GM12878 (cell line): ENCODE measurements around the gene ZNF451. TPM values are rescaled to one million over a fixed set of nuclear protein-coding genes. Genes with fewer than 3 reads are reported as not detected.

ENCODE experiments used
- ATAC-seq: fragments of 200-7000 bp; cut with Tn5 transposase; 3 replicates; pipeline ENCODE4 v1.9.1; 2020; ENCODE audit warnings: mild to moderate bottlenecking, moderate library complexity
- BruUV-seq: library from RNA; stranded (reverse); fragments of 400-500 nt; replicated peaks from 2 replicates; lab custom pipeline; 2021; lab: Mats Ljungman, UMichigan
- CTCF ChIA-PET: fragments of 300-600 bp; sonication (Branson Sonifier 250); formaldehyde crosslinking; extraction: SDS; loops from one replicate; lab custom pipeline; 2021; ENCODE audit warnings: inconsistent platforms; lab: Yijun Ruan, JAX
- POLR2A ChIA-PET: fragments of 350-600 bp; formaldehyde crosslinking; extraction: SDS; loops from one replicate; lab custom pipeline; 2021; ENCODE audit warnings: inconsistent platforms; lab: Charles Lee
- RAD21 ChIA-PET: fragments of 300-600 bp; sonication (Branson Sonifier 250); formaldehyde crosslinking; loops from one replicate; lab custom pipeline; 2023; ENCODE audit warnings: antibody characterized with exemption; ENCODE audit not compliant: unreplicated experiment; lab: Charles Lee
- SMC1A ChIA-PET: fragments of 300-600 bp; sonication (Branson Sonifier 250); formaldehyde crosslinking; loops from one replicate; lab custom pipeline; 2023; ENCODE audit not compliant: unreplicated experiment, uncharacterized antibody; lab: Charles Lee
- DNase-seq: peaks from one replicate; pipeline ENCODE4 v3.0.0-alpha.2; 2011; ENCODE audit warnings: low read depth, low spot score
- FAIRE-seq: peaks from 3 replicates; lab custom pipeline; 2011; peaks lifted over from hg19 to GRCh38; lab: Jason Lieb, UNC
- H2AFZ ChIP-seq: 2 replicates; pipeline ENCODE4 v1.6.0; 2011; ENCODE audit warnings: low read depth, low read length, control low read depth; ENCODE audit not compliant: control insufficient read depth
- H3K27ac ChIP-seq: 2 replicates; pipeline ENCODE4 v1.5.1; 2011; ENCODE audit warnings: control low read depth; ENCODE audit not compliant: control insufficient read depth, insufficient read depth
- H3K27me3 ChIP-seq, 2 experiments: replicated peaks in 1 of 2; 2 replicates each; pipeline versions ENCODE4 v1.6.0 to v1.6.1; 2011; ENCODE audit warnings: low read length in 1 of 2; ENCODE audit not compliant: control insufficient read depth in 2 of 2, insufficient read depth in 2 of 2
- H3K36me3 ChIP-seq, 2 experiments: 2 replicates each; pipeline ENCODE4 v1.5.1; 2011; ENCODE audit warnings: low read length in 1 of 2; ENCODE audit not compliant: control insufficient read depth in 2 of 2, insufficient read depth in 2 of 2
- H3K4me1 ChIP-seq: 2 replicates; pipeline ENCODE4 v1.6.1; 2011; ENCODE audit warnings: mild to moderate bottlenecking, low read length, moderate library complexity, mixed read lengths; ENCODE audit not compliant: control insufficient read depth, insufficient read depth
- H3K4me2 ChIP-seq: 2 replicates; pipeline ENCODE4 v1.6.0; 2011; ENCODE audit warnings: control low read depth; ENCODE audit not compliant: control insufficient read depth, insufficient read depth
- H3K4me3 ChIP-seq: fragments of 200-600 bp; sonication (generic); 2 replicates; pipeline ENCODE4 v1.5.1; 2016
- H3K79me2 ChIP-seq: 2 replicates; pipeline ENCODE4 v1.6.0; 2011; ENCODE audit warnings: low read length; ENCODE audit not compliant: control insufficient read depth, insufficient read depth
- H3K9ac ChIP-seq: 2 replicates; pipeline ENCODE4 v1.8.0; 2011; ENCODE audit warnings: low read length, control low read depth, mixed read lengths; ENCODE audit not compliant: control insufficient read depth, insufficient read depth
- H3K9me3 ChIP-seq: replicated peaks from 3 replicates; pipeline ENCODE4 v1.5.1; 2011; ENCODE audit warnings: mild to moderate bottlenecking, low read length; ENCODE audit not compliant: control insufficient read depth, insufficient read depth
- H4K20me1 ChIP-seq: 2 replicates; pipeline ENCODE4 v1.6.0; 2011; ENCODE audit not compliant: control insufficient read depth, insufficient read depth
- ASH2L ChIP-seq: fragments of 300-600, 200-600 bp; sonication (generic); IDR thresholded peaks from 2 replicates; pipeline ENCODE4 v1.6.1; 2017; ENCODE audit warnings: low read depth, mild to moderate bottlenecking, borderline replicate concordance
- CBX3 ChIP-seq: fragments of 200-600 bp; sonication (generic); IDR thresholded peaks from 2 replicates; pipeline ENCODE4 v1.6.1; 2016; ENCODE audit warnings: low read depth, borderline replicate concordance
- CHD4 ChIP-seq: fragments of 200-600 bp; sonication (generic); IDR thresholded peaks from 2 replicates; pipeline ENCODE4 v1.6.1; 2016; ENCODE audit warnings: mild to moderate bottlenecking
- GABPA ChIP-seq: IDR thresholded peaks from 2 replicates; pipeline ENCODE4 v1.6.1; 2014; ENCODE audit warnings: antibody characterized with exemption, low read depth, mild to moderate bottlenecking, inconsistent platforms
- HDGF ChIP-seq: fragments of 450-650 bp; IDR thresholded peaks from 2 replicates; pipeline ENCODE4 v1.6.1; 2016; ENCODE audit warnings: antibody characterized with exemption
- IKZF2 ChIP-seq, 2 experiments: fragments of 450-650 bp; IDR thresholded peaks; 2 replicates each; pipeline ENCODE4 v1.6.1; 2017; ENCODE audit warnings: mild to moderate bottlenecking in 2 of 2, moderate library complexity in 2 of 2
- KLF5 ChIP-seq: fragments of 450-650 bp; IDR thresholded peaks from 2 replicates; pipeline ENCODE4 v1.6.1; 2014; ENCODE audit warnings: mild to moderate bottlenecking; ENCODE audit not compliant: partially characterized antibody
- PAX5 ChIP-seq: IDR thresholded peaks from 2 replicates; pipeline ENCODE4 v1.6.1; 2011; ENCODE audit warnings: low read depth, low read length, borderline replicate concordance
- POLR2A ChIP-seq: IDR thresholded peaks from 2 replicates; pipeline ENCODE4 v1.6.1; 2011; ENCODE audit warnings: low read depth, mild to moderate bottlenecking, low read length
- RAD51 ChIP-seq: fragments of 450-650 bp; IDR thresholded peaks from 2 replicates; pipeline ENCODE4 v1.6.1; 2016; ENCODE audit warnings: moderate library complexity, mild to moderate bottlenecking, inconsistent platforms
- RB1 ChIP-seq: fragments of 450-650 bp; formaldehyde crosslinking; IDR thresholded peaks from 2 replicates; pipeline ENCODE4 v1.6.1; 2017; ENCODE audit warnings: mild to moderate bottlenecking, borderline replicate concordance
- RFX5 ChIP-seq: IDR thresholded peaks from 2 replicates; pipeline ENCODE4 v1.6.1; 2011; ENCODE audit warnings: low read depth, low read length, improper control_type of control experiment
- SMARCA5 ChIP-seq: fragments of 450-650 bp; IDR thresholded peaks from 2 replicates; pipeline ENCODE4 v1.6.1; 2017; ENCODE audit warnings: mild to moderate bottlenecking
- SREBF1 ChIP-seq: IDR thresholded peaks from 2 replicates; pipeline ENCODE4 v1.6.1; 2012; ENCODE audit warnings: mild to moderate bottlenecking, low read length
- SUPT20H ChIP-seq: IDR thresholded peaks from 2 replicates; pipeline ENCODE4 v1.6.1; 2011; ENCODE audit warnings: low read depth, mild to moderate bottlenecking, low read length, moderate library complexity, borderline replicate concordance; ENCODE audit not compliant: control insufficient read depth
- TARDBP ChIP-seq: IDR thresholded peaks from 2 replicates; pipeline ENCODE4 v1.6.1; 2016; ENCODE audit warnings: borderline replicate concordance
- ZNF217 ChIP-seq: fragments of 450-650 bp; IDR thresholded peaks from 2 replicates; pipeline ENCODE4 v1.6.1; 2017; ENCODE audit warnings: antibody characterized with exemption, mild to moderate bottlenecking
- ZNF622 ChIP-seq: fragments of 450-650 bp; IDR thresholded peaks from 2 replicates; pipeline ENCODE4 v1.6.1; 2017; ENCODE audit warnings: mild to moderate bottlenecking, inconsistent platforms
- WGBS: methylation state at CpG from one replicate; pipeline ENCODE4 v1.1.6; 2016; ENCODE audit warnings: low lambda C conversion rate; ENCODE audit not compliant: insufficient replicate concordance, insufficient coverage; ENCODE audit errors: missing lambda C conversion rate; 5-methylcytosine and 5-hydroxymethylcytosine counted together
- in situ Hi-C: fragments of 300-500 bp; cut with MboI; formaldehyde crosslinking; loops from 9 replicates; pipeline ENCODE4 v1.14.3; 2018; ENCODE audit warnings: mixed read lengths
- intact Hi-C: fragments of 100-400 bp; cut with micrococcal nuclease; formaldehyde crosslinking; loops from one replicate; pipeline ENCODE4 v1.14.2; 2022; ENCODE audit not compliant: unreplicated experiment
- polyA plus RNA-seq, 11 experiments: library from polyadenylated mRNA; depleted of rRNA in 4 of 11; unstranded in 6 of 11; stranded (reverse) in 5 of 11; fragments of >200 nt; fragmentation: Nextera tagmentation in 4 of 11; fragmentation: Illumina TruSeq in 1 of 11; extraction: Ambion mirVana in 4 of 11; extraction: Trizol in 1 of 11; gene quantifications; 1 replicate in 1 of 11; 2 replicates in 10 of 11; pipeline versions ENCODE4 v1.2.1 to v1.2.3, GENCODE V29; 2011 to 2016; ENCODE audit warnings: inconsistent platforms in 2 of 11, missing spikeins in 2 of 11, low read depth in 1 of 11
- total RNA-seq, 4 experiments: library from RNA; depleted of rRNA in 3 of 4; stranded (reverse); fragments of >200 nt in 3 of 4; fragmentation: Illumina TruSeq in 1 of 4; extraction: Trizol in 1 of 4; gene quantifications; 2 replicates each; pipeline versions ENCODE4 v1.2.1 to v1.2.3, GENCODE V29; 2013 to 2021
- TF ChIP-seq, protein P1 (sequence below): IDR thresholded peaks from 2 replicates; pipeline ENCODE4 v1.6.1; 2011; ENCODE audit warnings: borderline replicate concordance, low read depth, mild to moderate bottlenecking, moderate library complexity, low read length; ENCODE audit not compliant: insufficient read depth, poor library complexity, severe bottlenecking

ZNF451 gene
- total and polyA plus RNA-seq, 10 of the 15 experiments (the other 5 are each of a cell fraction or from before 2014, with no cell fraction given) = 6.5 to 44.4 (median 23.8) TPM

DNA sequence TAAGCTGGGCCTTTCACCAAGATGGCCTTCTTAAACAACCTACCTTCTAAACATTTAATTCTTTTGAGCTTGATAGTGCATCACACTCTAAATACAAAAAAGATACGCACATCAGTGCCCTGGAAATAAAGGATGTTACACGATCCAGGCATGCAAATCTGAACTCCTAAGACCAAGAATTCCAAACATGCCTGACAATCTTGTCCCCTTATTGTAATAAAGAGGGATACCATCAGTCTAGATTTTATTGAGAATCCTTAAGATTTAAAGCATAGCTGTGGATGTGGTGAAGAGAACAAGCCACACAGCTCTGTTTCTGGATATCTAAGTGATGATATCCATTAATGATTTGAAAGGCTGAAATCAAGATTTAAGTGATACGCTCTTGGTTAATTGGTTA is 13.0 kb downstream of the ZNF451 start:
- ChIA-PET RAD21 (interaction anchor here (1.4 kb wide), 1 partner anchor 11 kb away, joined by 3 read pairs; no protein-coding TSS in a partner anchor), POLR2A (no interaction called here), SMC1A (interaction anchor here (0.6 to 2.0 kb wide), 3 partner anchors 8 to 233 kb away, joined by 3 to 8 read pairs (median 6); no protein-coding TSS in a partner anchor), CTCF (interaction anchor here (1.3 to 2.6 kb wide), 2 partner anchors 8 to 11 kb away, joined by 3 to 7 read pairs; no protein-coding TSS in a partner anchor)
- no peak for ATAC-seq
- no peak overlapping the region for H3K27ac ChIP-seq
- BruUV-seq = no TSS peak
- no peaks in the 10 kb centered on the region for H3K27me3 ChIP-seq
- H3K9me3 ChIP-seq = no peaks in the 10 kb centered on the region
- no peak overlapping the region for H3K4me2 ChIP-seq
- no peak overlapping the region for H2AFZ ChIP-seq
- DNase-seq = no peak
- FAIRE-seq = no peak
- 98% methylated on average over 3 of the region's 3 CpGs for WGBS
- intact Hi-C loops (no loop called here), in situ Hi-C loops (loop anchor here (10.0 kb wide), 1 partner anchor 212 kb away; the partner anchor contains the start of gene PRIM2)
- H3K79me2 ChIP-seq = peaks cover 12% of the 10 kb centered on the region
- H4K20me1 ChIP-seq = no peaks in the 10 kb centered on the region
- peaks cover under 1% of the 10 kb centered on the region; the same call in 1 of the 2 replicates for H3K4me1 ChIP-seq
- no peak overlapping the region for H3K4me3 ChIP-seq
- peaks cover 11 to 32% of the 10 kb centered on the region in 2 experiments for H3K36me3 ChIP-seq
- no peak overlapping the region for H3K9ac ChIP-seq
- no peak for TF ChIP-seq CHD4

DNA sequence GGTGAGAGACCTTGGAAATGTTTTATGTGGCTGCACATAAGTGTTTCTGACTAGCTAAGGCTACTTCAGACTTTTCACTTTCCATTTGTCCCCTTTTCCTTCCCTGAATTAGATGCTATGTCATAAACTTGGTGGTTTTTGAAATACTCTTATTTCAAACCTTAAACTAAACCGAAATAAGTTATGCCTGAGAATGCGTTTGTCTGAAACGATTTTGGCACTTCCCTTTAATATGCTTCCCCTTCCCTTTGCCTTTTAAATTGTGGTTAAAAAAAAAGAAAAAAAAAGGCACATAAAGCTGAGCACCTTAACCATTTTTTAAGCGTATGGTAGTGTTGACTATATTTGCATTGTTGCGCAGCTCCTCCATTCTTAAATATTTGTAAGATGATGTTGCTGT is 14.3 kb downstream of the ZNF451 start:
- Histone ChIP-seq H2AFZ (no peak overlapping the region), H3K27ac (no peak overlapping the region), H3K9ac (no peak overlapping the region), H3K4me3 (no peak overlapping the region), H3K4me1 (peaks cover 13% of the 10 kb centered on the region), H3K36me3 (peaks cover 9 to 30% of the 10 kb centered on the region in 2 experiments), H3K27me3 (no peaks in the 10 kb centered on the region), H4K20me1 (no peaks in the 10 kb centered on the region), H3K9me3 (no peaks in the 10 kb centered on the region), H3K4me2 (no peak overlapping the region), H3K79me2 (peaks cover 14% of the 10 kb centered on the region)
- no peak for ATAC-seq
- POLR2A ChIA-PET = no interaction called here
- no peak for FAIRE-seq
- RAD21 ChIA-PET = interaction anchor here (0.6 kb wide), 1 partner anchor 9 kb away, joined by 3 read pairs; no protein-coding TSS in a partner anchor
- BruUV-seq = no TSS peak
- WGBS = 82% methylated on average over 5 of the region's 5 CpGs
- SMC1A ChIA-PET = interaction anchor here (1.5 to 2.0 kb wide), 2 partner anchors 9 to 10 kb away, joined by 6 to 8 read pairs; no protein-coding TSS in a partner anchor
- in situ Hi-C loops (loop anchor here (10.0 kb wide), 1 partner anchor 210 kb away; the partner anchor contains the start of gene PRIM2), intact Hi-C loops (no loop called here)
- no peak for DNase-seq
- CTCF ChIA-PET = interaction anchor here (0.6 to 2.6 kb wide), 2 partner anchors 9 to 12 kb away, joined by 3 to 7 read pairs; no protein-coding TSS in a partner anchor
- TF ChIP-seq RFX5 (no peak), POLR2A (no peak), RAD51 (no peak), PAX5 (no peak), SUPT20H (no peak), IKZF2 (IDR thresholded peaks at IDR 0.05) (no peak), GABPA (no peak), TARDBP (no peak), CBX3 (no peak), ZNF217 (no peak), SMARCA5 (no peak), KLF5 (no peak), SREBF1 (no peak), HDGF (no peak), ASH2L (no peak), ZNF622 (no peak), RB1 (no peak)
- TF ChIP-seq, protein P1, sequence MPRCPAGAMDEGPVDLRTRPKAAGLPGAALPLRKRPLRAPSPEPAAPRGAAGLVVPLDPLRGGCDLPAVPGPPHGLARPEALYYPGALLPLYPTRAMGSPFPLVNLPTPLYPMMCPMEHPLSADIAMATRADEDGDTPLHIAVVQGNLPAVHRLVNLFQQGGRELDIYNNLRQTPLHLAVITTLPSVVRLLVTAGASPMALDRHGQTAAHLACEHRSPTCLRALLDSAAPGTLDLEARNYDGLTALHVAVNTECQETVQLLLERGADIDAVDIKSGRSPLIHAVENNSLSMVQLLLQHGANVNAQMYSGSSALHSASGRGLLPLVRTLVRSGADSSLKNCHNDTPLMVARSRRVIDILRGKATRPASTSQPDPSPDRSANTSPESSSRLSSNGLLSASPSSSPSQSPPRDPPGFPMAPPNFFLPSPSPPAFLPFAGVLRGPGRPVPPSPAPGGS = no peak
